HG03175 (cell line): ENCODE results near the gene DNAAF6.
"Not testable (repeated sequence)": the region's sequence is repeated elsewhere in the genome, so short reads cannot be mapped to it uniquely, and the experiment has no call there.

Source experiments
- ATAC-seq: cut with Tn5 transposase; IDR thresholded peaks from one replicate; pipeline ENCODE4 v1.9.1; 2021; ENCODE audit warnings: mild to moderate bottlenecking, moderate library complexity; ENCODE audit not compliant: unreplicated experiment

Gene DNAAF6

DNA sequence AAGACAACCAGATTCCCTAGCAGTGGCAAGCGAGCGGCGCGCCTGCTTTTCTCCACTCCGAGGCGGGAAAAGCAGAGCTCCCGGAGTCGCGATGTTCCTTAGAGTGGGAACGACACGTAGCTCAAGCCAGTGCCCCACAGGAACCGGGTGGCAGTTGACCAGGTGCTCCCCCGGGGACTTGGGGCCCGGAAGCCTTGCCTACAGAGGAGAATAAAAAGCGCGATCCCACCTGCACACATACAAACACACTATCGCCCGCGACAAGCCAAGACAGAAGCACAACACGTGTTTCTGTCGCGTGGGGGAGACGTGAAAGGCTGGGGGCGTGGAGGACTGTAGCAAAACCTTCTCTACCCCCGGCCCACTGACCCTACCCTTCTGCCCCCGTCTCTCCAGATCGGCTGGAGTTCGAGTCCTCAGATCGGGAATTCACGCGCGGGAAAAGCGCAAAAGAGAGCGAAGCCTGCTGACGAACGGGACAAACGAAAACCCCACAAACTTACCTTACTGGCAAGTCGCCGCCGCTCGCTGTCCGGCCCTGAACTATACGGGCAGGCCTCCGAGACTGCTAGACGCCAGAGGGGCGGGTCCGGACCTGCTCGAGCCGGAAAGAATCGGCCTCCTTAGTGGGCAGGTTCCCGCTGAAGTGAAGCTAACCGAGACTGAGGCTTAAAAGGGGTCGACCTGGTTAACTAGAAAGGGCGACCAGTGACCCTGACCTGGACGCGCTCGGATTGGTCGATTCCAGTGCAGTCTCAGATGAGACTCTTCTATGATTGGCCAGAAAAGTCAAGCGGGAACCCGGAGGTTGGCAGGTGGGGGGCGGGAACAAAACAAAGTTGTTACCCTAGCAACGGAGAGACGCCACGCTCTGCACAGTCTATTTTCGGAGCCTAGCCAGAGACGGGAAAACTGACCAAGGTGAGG lies at the start of gene DNAAF6, which contains the start of gene NUP62CL:
DNAAF6 (plus strand) TSS at position 842 of the 927 bp plus-strand sequence. CDS start 6,265 bp downstream, outside the sequence.
NUP62CL (minus strand) TSS at position 664 of the 927 bp plus-strand sequence. CDS start 31,287 bp downstream, outside the sequence.
- ATAC-seq, result peak; percentile 92

DNA sequence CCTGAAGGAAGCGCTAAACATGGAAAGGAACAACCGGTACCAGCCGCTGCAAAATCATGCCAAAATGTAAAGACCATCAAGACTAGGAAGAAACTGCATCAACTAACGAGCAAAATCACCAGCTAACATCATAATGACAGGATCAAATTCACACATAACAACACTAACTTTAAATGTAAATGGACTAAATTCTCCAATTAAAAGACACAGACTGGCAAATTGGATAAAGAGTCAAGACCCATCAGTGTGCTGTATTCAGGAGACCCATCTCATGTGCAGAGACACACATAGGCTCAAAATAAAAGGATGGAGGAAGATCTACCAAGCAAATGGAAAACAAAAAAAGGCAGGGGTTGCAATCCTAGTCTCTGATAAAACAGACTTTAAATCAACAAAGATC lies 48.8 kb upstream of the DNAAF6 start:
- ATAC-seq, result not testable (repeated sequence)

DNA sequence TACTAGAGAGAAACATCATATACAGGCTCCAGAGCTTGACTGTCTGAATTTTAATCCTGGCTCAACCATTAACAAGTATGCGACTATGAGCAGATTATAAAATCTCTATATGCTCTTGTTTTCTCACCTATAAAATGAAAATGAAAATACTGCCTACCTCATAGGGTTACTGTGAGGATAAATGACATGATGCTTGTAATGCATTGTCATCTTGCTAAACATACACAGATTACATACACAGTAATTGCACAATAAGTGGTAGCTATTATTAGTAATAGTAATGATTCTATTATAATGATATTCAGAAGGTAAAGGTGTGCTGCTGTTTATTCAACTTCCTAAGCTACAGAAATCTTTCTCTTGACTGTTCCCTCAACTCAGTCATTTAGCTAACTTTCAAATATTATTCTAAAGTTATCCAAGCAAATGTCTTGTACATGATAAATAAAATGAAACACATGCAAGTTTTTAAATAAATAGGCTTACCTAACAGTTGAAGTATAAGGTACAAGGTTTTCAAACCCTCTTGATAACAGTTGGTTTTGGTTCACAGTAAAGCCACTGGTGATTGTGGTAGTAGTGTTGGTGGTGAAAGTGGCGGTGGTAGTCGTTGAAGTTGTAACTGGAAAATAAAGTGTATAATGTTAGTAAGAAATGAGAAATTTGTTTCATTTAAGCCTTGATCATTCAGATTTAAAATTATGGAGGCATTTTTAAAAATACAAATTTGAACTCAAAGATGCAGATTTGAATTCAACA lies 39.1 kb upstream of the DNAAF6 start:
- ATAC-seq, result no peak

DNA sequence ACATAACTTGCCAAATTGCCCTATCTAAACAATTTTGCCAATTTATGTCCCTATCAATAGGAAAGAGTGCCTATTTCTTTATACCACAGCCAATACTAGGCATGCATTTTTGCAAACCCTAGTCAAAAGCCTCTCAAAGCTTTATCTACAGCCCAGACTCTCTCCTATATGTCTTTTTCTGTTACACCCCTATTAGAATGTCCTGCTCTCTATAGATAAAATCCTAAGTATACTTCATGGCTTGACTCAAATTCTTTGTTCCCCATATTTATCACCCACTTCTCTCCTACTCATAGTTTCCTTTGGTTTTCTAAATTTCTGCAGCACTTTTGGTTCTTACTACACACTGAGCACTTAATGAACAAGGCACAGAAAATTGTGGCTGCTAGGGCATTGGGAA lies 38.2 kb upstream of the DNAAF6 start:
- ATAC-seq, result no peak

GRCh38 chrX:107168712-107169111 lies 37.7 kb upstream of the DNAAF6 start:
- no peak for ATAC-seq

GRCh38 chrX:107171369-107172102 lies 34.9 kb upstream of the DNAAF6 start:
- no peak for ATAC-seq

- no peak for ATAC-seq
These were observed 9.1 kb upstream of the DNAAF6 start for GRCh38 chrX:107197319-107197718.

DNA sequence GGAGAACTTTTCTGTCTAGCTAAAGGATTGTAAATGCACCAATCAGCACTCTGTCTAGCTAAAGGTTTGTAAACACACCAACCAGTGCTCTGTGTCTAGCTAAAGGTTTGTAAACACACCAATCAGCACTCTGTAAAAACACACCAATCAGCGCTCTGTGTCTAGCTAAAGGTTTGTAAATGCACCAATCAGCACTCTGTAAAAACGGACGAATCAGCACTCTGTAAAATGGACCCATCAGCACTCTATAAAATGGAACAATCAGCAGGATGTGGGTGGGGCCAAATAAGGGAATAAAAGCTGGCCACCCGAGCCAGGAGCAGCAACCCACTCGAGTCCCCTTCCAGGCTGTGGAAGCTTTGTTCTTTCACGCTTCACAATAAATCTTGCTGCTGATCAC lies 8.3 kb upstream of the DNAAF6 start:
- ATAC-seq, result not testable (repeated sequence)

DNA sequence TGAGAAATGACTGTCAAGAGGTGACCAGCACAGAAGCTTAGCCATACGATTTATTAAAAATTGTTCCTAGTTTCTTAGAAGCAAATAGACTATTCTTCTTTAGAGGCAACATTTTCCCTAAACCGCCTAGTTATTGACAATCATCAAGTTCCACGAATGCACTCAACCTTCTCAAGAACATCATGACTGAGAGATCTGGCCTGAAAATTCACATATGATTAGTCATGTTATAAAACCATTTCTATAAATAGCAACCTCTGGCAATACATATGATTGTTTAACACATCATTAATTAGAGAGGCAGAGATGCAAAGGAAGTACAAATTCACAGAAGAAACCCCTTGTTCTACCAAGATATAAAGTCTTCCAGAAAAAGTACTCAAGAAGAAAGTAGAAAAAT lies 6.9 kb upstream of the DNAAF6 start:
- no peak for ATAC-seq

- no peak for ATAC-seq
These were observed 2.3 kb upstream of the DNAAF6 start for GRCh38 chrX:107204068-107204605.

- ATAC-seq, result no peak
These were observed 270 bp downstream of the DNAAF6 start for GRCh38 chrX:107206697-107207065.

GRCh38 chrX:107207089-107207488 lies 678 bp downstream of the DNAAF6 start:
- ATAC-seq, result no peak

- no peak for ATAC-seq
These were observed 1.5 kb downstream of the DNAAF6 start for GRCh38 chrX:107207943-107208342.

DNA sequence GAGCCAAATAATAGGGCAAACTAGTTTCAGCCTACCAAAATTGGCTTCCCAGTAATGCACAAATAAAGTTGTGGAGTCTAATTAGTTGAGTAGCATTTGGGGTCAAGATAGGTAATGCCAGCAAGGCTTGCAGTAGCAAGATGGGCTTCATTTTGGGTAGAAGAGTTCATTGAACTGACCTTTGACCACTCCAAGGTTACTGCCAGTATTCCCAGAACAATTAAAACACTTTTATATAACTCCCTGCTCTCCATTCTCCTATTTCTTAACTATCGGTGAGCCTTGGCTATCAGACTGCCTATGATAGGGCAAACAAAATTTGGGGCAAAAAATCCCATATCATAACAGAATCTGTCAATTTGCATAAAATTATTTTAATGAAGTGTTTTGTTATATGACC lies 7.1 kb downstream of the DNAAF6 start:
- no peak for ATAC-seq

- ATAC-seq, result no peak
These were observed 20.3 kb downstream of the DNAAF6 start for GRCh38 chrX:107226757-107227156.

DNA sequence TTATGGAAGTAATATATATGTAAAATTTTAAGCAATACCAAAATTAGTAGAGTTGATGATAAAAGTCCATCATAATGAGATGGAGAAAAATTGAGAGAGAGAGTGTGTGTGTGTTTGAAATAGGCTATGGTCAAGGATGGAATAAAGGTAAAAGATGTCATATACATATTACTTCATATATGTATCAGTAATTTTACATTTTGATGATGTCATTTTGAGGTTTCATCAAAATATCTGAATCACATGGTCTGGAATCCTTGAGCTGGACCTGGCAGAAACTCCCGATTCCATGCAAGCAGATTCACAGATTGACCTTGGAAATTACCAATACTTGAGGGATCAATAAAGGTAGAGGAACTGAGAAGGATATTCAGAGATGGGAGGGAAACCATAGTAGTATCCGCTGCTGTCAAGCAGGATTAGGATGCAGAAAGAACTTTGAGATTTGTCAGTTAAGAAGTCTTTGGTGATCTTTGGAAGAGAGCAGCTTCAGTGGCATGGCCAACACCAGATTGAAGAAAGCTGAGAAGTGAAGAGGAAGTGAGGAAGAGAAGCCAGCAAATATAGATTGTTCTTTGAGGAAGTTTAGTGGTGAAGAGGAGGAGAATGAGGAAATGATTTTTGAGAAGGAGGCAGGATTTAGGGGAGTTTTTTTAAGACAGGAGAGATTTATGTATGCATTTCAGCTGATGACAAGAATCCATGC lies 21.5 kb downstream of the DNAAF6 start:
- ATAC-seq, result no peak

DNA sequence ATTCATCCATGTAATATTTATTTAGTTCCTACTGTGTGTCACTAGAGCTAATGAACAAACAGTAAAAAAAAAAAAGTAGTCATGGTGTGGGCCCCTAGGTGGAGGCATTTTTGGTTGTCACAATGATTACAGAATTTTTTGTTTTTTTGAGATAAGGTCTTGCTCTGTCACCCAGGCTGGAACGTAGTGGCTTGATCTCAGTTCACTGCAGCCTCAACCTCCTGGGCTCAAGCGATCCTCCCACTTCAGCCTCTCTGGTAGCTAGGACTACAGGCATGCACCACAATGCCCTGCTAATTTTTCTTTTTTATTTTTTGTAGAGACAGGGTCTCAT lies 22.0 kb downstream of the DNAAF6 start:
- ATAC-seq, result no peak

DNA sequence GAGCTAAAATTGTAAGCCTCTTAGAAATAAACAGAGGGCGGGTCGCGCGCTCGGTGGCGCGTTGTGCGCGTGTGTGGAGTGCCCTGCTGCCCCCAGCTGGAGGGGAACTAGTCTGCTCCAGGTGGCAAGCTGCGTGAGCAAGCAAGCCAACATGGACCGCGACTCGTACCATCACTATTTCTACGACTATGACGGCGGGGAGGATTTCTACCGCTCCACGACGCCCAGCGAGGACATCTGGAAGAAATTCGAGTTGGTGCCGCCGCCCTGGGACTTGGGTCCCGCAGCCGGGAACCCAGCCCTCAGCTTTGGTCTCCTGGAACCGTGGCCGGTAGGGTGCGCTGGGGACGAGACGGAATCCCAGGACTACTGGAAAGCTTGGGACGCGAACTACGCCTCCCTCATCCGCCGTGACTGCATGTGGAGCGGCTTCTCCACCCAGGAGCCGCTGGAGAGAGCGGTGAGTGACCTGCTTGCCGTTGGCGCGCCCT lies 66.1 kb downstream of the DNAAF6 start:
- no peak for ATAC-seq

DNA sequence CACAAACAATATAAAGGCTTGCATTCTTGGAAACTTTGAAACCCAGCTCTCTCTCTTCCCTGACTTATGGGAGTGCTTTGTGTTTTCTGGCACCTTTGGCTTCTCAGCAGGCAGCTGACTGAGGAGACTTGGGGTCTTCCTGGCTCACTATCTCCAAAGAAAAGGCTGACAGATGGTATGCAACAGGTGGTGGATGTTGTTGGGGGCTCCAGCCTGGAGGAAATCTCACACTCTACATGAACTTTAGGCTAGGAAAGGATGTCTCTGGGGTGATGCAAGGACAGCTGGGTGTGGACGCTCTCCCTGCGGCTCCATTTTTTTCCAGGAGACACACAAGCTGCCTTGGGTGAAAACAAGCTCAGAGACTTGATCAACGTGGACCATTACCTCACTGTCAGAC lies 67.4 kb downstream of the DNAAF6 start:
- no peak for ATAC-seq

GRCh38 chrX:107288676-107289075 lies 82.3 kb downstream of the DNAAF6 start:
- no peak for ATAC-seq
